HG03432 (cell line): ENCODE results near the gene COMMD1.
"Not testable (repeated sequence)": the region's sequence is repeated elsewhere in the genome, so short reads cannot be mapped to it uniquely, and the experiment has no call there.

Source experiments
- ATAC-seq: cut with Tn5 transposase; IDR thresholded peaks from one replicate; pipeline ENCODE4 v1.9.1; 2021; ENCODE audit warnings: mild to moderate bottlenecking, moderate library complexity; ENCODE audit not compliant: unreplicated experiment

Gene COMMD1

GRCh38 chr2:61922714-61923113 is 17.2 kb downstream of the COMMD1 start:
- ATAC-seq, result no peak

DNA sequence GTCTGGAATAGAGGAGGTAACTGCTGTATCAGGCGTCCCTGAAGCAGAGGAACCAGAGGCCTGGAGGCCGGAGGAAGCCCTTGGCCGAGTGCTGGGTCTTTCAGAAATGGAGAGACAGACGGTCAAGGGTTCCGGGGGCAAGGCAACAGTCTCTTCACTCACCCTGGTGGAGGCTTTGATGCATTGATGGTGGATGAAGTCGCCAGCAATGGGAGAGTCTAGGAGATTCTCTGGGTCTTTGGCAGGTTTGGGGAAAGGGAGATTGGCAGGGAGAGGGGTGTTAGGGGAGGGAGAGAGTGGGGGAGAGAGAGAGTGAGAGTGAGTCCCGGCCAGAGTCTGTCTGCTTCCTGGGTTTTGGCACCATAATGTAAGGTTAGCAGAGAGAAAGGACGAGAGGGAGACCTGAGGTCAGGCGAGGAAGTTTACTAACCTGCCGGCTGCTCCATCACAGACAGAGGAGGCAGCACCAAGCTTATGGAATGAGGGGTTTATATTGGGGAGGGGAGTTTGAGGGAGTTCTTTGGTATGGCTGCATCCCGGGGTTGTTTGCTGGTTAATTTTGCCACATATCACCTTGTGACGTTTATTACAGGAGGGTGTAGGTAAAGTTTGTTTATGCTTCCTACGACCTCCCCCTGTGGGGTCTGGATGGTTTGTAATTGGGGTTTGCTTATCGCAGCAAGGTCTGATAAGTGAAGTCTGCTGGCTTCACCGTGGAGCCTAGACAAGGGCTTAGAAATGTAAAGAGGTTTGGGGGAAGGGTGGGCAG is 19.6 kb downstream of the COMMD1 start:
- no peak for ATAC-seq

DNA sequence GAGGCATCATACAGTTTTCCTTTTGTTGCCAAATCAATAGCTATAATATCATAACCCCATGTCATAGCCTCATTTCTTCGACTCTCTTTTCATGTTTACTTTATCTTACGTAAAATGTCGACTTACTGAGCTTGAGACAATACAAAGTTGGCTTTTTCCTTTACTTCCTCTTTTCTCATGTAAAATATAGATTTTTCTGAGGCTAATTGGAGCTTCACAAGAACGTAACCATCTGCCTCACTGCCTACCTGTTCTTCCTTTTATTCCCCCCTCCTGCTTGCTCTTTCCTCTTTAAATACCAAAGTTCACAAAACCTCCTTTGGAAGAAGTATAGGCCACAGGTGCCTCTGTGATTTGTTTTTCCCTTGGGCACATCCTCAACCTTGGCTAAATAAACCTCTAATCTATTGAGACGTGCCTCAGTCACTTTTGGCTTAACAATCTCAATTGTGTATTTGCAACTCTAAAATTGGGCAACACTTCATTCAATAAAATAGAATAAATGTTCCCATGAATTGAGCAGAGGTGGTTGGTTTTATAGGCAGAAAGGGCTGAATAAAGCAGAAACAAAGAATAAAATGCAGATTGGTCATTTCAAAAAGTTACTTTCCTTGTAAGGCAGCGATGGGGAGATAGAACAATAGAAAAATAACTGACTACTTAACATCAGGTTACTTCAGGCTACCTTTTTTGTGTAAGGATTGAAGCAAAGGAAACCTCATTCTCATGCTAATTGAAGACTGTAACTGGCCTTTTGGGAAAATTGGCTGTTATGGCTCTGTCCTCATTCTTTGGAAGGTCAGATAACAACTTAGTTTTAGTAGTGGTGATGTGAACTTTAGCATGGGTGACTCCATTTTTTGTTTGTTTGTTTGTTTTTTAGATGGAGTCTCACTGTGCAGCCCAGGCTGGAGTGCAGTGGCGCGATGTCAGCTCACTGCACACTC is 21.3 kb downstream of the COMMD1 start:
- ATAC-seq, result no peak

GRCh38 chr2:61928826-61929461 is 23.5 kb downstream of the COMMD1 start:
- ATAC-seq, result no peak

DNA sequence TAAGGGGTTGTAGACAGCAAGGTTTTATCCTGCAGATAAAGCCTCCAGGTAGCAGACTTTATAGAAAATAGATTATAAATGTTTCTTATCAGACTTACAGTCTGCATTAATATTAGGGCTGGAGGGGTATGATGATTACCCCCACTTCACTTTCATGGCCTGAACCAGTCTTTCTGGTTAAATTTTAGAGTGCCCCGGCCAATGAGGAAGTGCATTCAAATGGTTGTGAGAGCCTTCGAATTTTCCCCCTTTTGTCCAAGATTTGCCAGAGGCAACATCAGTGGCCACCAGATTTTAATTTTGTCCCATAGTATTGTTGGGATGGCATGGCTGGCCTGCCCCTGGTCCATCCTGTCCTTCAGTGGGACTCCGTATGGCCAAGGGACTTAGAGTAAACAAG is 31.6 kb downstream of the COMMD1 start:
- no peak for ATAC-seq

- no peak for ATAC-seq
These were observed 32.4 kb downstream of the COMMD1 start for GRCh38 chr2:61937886-61938285.

DNA sequence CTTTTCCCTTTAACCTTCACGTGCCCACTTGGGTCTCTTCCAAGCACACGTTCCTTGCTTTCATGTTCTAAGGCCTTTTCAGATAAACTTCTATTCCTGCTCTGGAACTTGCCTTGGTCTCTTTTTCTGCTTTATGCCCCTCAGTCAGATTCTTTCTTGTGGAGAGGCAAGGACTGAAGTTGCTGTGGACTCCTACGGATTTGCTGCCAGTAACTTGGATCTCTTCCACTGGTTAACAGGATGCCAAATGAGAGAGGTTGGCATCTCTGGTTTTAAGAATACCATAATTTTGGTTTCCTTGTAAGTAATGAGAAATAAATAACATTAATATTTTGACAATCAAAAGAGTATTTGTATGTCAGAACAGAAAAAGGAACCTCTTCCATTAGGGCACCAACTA is 33.0 kb downstream of the COMMD1 start:
- ATAC-seq, result no peak

GRCh38 chr2:61943251-61943650 is 37.8 kb downstream of the COMMD1 start:
- no peak for ATAC-seq

DNA sequence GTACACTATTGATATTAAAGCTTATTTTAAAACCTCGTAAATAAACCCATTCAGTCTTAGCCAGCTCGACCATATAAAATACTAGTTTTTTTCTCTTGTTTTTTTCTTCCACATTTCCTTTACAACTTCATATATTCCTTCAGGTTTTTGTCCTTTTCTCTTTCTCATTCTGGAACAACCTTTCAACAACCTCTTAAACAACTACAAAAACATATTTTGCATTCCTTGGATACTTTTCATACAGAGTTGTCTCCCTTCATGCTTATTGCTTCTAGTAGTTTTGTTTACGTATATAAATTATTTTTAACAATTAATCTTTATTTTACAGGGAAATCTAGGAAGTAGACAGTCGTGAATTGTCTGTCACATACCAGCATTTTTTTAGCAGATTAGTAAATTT is 41.2 kb downstream of the COMMD1 start:
- ATAC-seq, result no peak

- ATAC-seq, result no peak
These were observed 43.4 kb downstream of the COMMD1 start for GRCh38 chr2:61948661-61949457.

- ATAC-seq, result no peak
These were observed 43.9 kb downstream of the COMMD1 start for GRCh38 chr2:61949458-61949713.

DNA sequence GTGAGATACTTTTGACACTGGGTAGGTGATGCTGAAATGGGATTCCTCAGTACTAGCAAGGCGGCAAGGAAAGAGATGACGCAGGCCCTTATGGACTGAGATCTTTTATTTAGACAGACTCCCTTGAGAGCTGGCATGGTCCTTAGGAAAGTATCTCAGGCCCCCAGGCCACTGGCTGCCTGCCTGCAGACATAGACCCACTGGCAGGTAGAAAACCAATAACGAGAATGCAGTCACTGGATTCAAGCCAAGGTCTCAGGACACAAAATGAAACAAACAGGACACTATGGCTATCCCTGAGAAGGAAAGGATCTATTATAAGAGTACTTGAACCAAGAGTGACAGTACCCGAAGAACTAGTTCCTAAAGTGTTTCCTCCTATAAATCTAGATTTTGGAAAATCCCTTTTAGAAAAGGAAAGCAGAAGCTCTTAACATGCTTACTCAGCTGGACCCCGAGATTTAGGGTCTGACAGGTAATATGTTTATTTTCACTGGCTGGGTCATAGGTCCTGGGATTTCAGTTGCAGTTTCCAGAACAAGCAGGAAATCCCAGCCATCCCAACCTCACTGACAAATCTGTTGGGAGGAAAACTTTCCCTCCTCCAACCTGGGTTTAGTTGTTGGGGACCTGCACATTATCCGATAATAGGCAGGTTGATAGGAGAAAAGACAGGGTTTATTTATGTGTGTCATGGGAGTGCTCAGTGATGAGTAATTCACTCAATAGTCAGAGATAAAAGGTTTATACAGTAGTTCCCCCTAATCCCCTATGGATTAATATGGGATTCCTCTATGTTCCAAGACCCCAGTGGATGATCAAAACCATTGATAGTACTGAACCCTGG is 44.5 kb downstream of the COMMD1 start:
- ATAC-seq, result no peak

DNA sequence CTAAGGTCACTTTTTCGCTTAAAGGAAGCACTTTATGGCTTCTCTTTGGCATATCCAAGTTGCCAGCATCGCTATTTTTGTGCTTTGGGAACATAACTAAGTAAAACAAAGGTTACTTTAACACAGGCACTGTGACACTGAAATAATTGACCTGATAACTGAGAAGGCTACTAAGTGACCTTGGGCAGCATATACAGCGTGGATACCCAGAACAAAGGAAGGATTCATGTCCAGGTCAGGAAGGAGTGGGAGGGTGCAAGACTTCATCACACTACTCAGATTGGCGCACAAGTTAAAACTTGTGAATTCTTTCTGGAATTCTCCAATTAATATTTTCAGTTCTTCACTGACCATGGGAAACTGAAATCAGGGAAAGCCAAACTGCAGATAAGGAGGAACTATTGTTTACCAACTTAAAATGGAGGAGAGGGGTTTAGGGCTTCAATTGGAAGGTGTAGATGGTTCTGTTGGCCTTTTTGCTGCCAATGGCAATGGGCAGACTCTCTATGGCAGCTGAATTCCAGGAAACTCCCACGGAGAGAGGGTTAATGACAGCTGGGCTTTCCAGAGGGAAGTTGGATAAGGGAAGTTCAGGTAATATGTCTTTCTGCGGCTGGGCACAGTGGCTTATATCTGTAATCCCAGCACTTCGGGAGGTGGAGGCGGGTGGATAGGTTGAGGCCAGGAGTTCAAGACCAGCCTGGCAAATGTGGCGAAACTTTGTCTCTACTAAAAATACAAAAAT is 45.3 kb downstream of the COMMD1 start:
- ATAC-seq, result no peak

- no peak for ATAC-seq
These were observed 46.4 kb downstream of the COMMD1 start for GRCh38 chr2:61951881-61952280.

- ATAC-seq, result no peak
These were observed 46.8 kb downstream of the COMMD1 start for GRCh38 chr2:61952288-61952687.

DNA sequence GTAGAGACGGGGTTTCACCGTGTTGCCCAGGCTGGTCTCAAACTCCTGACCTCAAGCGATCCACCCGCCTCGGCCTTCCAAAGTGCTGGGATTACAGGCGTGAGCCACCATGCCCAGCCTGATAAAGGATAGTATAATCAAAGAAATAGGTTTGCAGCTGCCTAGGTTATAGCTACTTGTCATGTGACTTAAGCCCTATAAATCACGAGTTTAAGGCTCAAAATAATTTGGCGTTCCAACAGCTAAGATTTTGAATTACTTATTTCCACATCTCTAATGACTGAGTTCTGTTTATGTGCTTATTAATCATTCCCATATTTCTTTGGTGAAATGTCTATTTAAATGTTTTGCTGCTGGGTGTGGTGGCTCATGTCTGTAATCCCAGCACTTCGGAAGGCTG is 49.4 kb downstream of the COMMD1 start:
- not testable (repeated sequence) for ATAC-seq

- no peak for ATAC-seq
These were observed 54.2 kb downstream of the COMMD1 start for GRCh38 chr2:61959381-61960293.

GRCh38 chr2:61961231-61961901 is 55.9 kb downstream of the COMMD1 start:
- no peak for ATAC-seq
